ENCODE measurements around the gene IRGQ. TPM values are rescaled to one million over a fixed set of nuclear protein-coding genes. Genes with fewer than 3 reads are reported as not detected.

IRGQ gene
- total RNA-seq, 4 donors from 2014 or later, result 18.0 to 33.5 (median 23.5) TPM

GRCh38 chr19:43634068-43634467 lies 38.1 kb upstream of the IRGQ start:
- TF ChIP-seq CTCF (IDR thresholded peaks at IDR 0.05), result no peak
- no peak for TF ChIP-seq POLR2A (IDR thresholded peaks at IDR 0.05)
- WGBS, 2 donors, result 92 to 100% methylated on average over 2 to 5 of the region's 5 CpGs
- intact Hi-C loops (cut with DNase I), result no loop called here
- Histone ChIP-seq H3K4me3 (replicated peaks in 1 of 3) (no peak overlapping the region), H3K9me3 (no peaks in the 10 kb centered on the region), H3K27me3 (no peaks in the 10 kb centered on the region), H3K4me1 (no peaks in the 10 kb centered on the region), H3K36me3 (no peaks in the 10 kb centered on the region), H3K27ac (no peak overlapping the region)
- no peak for DNase-seq

- Histone ChIP-seq H3K4me3 (replicated peaks in 1 of 3) (no peak overlapping the region), H3K4me1 (no peaks in the 10 kb centered on the region), H3K36me3 (no peaks in the 10 kb centered on the region), H3K27me3 (no peaks in the 10 kb centered on the region), H3K9me3 (no peaks in the 10 kb centered on the region), H3K27ac (no peak overlapping the region)
- intact Hi-C loops (cut with DNase I), result no loop called here
- no peak for DNase-seq
- TF ChIP-seq CTCF (IDR thresholded peaks at IDR 0.05), result no peak
- no peak for TF ChIP-seq POLR2A (IDR thresholded peaks at IDR 0.05)
- 87% methylated on average over 4 of the region's 4 CpGs for WGBS, 2 donors
These were observed 37.6 kb upstream of the IRGQ start for GRCh38 chr19:43633520-43633919.

DNA sequence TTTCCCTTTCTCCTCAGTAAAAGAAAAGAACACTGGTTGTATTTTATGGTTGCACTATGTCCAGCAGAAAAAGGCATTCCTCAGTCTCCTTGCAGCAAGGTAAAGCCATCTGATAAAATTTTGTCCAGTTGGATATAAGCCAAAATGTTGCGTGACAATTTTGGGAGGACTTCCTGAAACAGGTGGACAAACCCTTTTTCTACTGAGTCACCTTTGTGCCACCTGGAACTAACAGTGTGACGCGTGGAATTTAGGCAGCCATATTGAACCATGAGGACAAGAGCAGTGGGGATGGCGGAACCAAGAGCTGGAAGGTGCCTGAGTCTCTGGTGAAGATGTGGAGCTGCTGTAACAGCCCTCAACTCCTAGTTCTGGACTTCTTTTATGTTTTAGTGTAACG lies 35.6 kb upstream of the IRGQ start:
- DNase-seq, result no peak
- no peaks in the 10 kb centered on the region for H3K36me3 ChIP-seq
- 88 to 90% methylated on average over 5 of the region's 5 CpGs for WGBS, 2 donors

DNA sequence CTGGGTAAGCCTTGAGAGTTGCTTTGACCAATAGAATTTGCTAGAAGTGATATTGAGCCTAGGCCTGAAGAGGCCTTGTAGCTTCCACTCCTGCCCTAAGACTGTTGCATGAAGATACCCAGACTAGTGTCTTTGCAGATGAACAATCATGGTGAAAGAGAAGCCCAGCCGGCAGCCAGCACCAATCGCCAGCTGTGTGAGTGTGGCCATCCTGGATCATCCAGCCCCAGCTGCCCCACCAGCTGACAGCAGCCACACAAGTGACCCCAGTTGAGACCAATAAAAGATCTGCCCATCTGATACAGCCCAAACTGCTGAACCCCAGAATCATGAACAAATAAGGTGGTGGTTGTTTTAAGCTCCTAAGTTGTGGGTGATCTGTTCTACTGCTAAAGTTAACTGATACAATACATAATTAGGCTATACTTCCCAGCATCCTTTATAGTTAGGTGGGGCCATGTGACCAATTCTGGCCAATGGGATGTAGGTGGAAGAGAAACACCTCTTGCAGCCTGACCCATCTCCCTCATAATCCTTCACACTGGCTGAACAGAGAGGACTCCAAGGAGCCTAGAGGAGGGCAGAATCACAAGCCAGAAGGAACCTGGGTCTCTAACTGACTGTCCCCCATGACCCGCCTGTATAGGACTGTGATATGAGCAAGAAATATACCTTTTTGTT lies 32.9 kb upstream of the IRGQ start:
- no peaks in the 10 kb centered on the region for H3K36me3 ChIP-seq
- 78 to 83% methylated on average over 1 to 3 of the region's 3 CpGs for WGBS, 2 donors
- no peaks in the 10 kb centered on the region for H3K9me3 ChIP-seq
- no peak overlapping the region for H3K4me3 ChIP-seq (replicated peaks in 1 of 3)
- no peak for TF ChIP-seq CTCF (IDR thresholded peaks at IDR 0.05)
- TF ChIP-seq POLR2A (IDR thresholded peaks at IDR 0.05), result no peak
- no peaks in the 10 kb centered on the region for H3K27me3 ChIP-seq
- no peak overlapping the region for H3K27ac ChIP-seq
- H3K4me1 ChIP-seq, result no peaks in the 10 kb centered on the region
- intact Hi-C loops (cut with DNase I), result no loop called here
- no peak for DNase-seq

More for the DNA sequence above, 35.6 kb upstream of the IRGQ start:
- Histone ChIP-seq H3K27ac (no peak overlapping the region), H3K4me1 (no peaks in the 10 kb centered on the region), H3K27me3 (no peaks in the 10 kb centered on the region), H3K9me3 (no peaks in the 10 kb centered on the region), H3K4me3 (replicated peaks in 1 of 3) (no peak overlapping the region)
- TF ChIP-seq POLR2A (IDR thresholded peaks at IDR 0.05) (no peak), CTCF (IDR thresholded peaks at IDR 0.05) (no peak)
- intact Hi-C loops (cut with DNase I), result no loop called here

- H3K27ac ChIP-seq, result no peak overlapping the region
- no peaks in the 10 kb centered on the region for H3K36me3 ChIP-seq
- DNase-seq, result no peak
- no peaks in the 10 kb centered on the region for H3K27me3 ChIP-seq
- intact Hi-C loops (cut with DNase I), result no loop called here
- no peak for TF ChIP-seq POLR2A (IDR thresholded peaks at IDR 0.05)
- no peak for TF ChIP-seq CTCF (IDR thresholded peaks at IDR 0.05)
- H3K9me3 ChIP-seq, result no peaks in the 10 kb centered on the region
- 61 to 65% methylated on average over 16 to 17 of the region's 17 CpGs for WGBS, 2 donors
- H3K4me1 ChIP-seq, result no peaks in the 10 kb centered on the region
- H3K4me3 ChIP-seq (replicated peaks in 1 of 3), result no peak overlapping the region
These were observed 30.9 kb upstream of the IRGQ start for GRCh38 chr19:43626838-43627237.
